Measurements from ENCODE around the gene CNIH2.
A peak's percentile ranks its signal among the peaks of the same experiment; 100 is the strongest.
"Not testable (repeated sequence)": the region's sequence is repeated elsewhere in the genome, so short reads cannot be mapped to it uniquely, and the experiment has no call there.

The CNIH2 gene

GRCh38 chr11:66259956-66260355, 18.0 kb upstream of the CNIH2 start:
- DNase-seq: no peak

- no peak for DNase-seq
These were observed 16.4 kb upstream of the CNIH2 start for GRCh38 chr11:66261578-66261977.

DNA sequence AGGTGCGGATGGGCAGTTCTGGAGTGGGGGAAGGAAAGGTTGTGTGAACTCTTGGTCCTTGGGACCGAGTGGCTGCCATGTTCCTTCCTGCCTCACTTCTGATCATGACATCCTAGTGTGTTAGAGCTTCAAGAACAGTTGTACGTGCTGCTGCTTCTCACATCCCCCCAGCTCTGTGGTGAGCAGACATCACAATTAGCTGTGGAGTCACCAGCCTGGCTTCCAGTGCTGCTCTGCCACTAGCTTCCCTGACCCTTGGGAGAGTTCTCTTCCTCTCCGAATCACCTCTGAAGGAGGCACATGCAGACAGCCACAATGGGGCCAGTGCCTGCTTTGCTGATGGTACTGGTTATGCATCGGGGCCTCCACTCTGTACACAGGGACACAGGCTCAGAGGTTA, 15.8 kb upstream of the CNIH2 start:
- DNase-seq: no peak

GRCh38 chr11:66262696-66263095, 15.3 kb upstream of the CNIH2 start:
- DNase-seq: no peak

GRCh38 chr11:66263231-66263630, 14.7 kb upstream of the CNIH2 start:
- DNase-seq: no peak

GRCh38 chr11:66263785-66264184, 14.2 kb upstream of the CNIH2 start:
- no peak for DNase-seq

- DNase-seq: no peak
These were observed 13.6 kb upstream of the CNIH2 start for GRCh38 chr11:66264383-66264782.

- no peak for DNase-seq
These were observed 13.1 kb upstream of the CNIH2 start for GRCh38 chr11:66264914-66265313.

DNA sequence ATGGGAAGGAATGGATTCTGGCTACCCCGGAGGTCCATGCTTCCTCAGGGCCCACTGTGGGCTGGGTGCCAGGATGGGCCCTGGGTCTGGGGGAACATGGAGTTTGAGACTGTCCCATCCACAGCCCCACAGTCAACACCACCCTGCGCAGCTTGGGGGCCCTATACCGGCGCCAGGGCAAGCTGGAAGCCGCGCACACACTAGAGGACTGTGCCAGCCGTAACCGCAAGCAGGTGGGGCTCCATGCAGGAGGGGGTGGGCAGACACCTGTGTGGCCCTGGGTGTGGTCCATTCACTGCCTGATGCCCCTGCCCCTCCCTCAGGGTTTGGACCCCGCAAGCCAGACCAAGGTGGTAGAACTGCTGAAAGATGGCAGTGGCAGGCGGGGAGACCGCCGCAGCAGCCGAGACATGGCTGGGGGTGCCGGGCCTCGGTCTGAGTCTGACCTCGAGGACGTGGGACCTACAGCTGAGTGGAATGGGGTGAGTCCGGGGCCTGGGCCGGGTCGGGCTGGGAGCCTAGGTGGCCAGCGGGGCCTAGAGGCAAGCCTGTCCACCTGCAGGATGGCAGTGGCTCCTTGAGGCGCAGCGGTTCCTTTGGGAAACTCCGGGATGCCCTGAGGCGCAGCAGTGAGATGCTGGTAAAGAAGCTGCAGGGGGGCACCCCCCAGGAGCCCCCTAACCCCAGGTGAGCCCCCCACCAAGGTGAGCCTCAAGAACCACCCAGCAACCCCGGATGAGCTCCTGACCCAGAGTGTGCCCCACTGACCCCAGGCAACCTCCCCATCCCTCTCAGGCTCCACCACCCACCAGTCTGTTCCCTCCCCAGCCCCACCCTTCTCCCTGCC, 12.2 kb upstream of the CNIH2 start:
- no peak for DNase-seq

GRCh38 chr11:66266378-66267038, 11.5 kb upstream of the CNIH2 start:
- no peak for DNase-seq

- DNase-seq: no peak
These were observed 11.0 kb upstream of the CNIH2 start for GRCh38 chr11:66267039-66267378.

DNA sequence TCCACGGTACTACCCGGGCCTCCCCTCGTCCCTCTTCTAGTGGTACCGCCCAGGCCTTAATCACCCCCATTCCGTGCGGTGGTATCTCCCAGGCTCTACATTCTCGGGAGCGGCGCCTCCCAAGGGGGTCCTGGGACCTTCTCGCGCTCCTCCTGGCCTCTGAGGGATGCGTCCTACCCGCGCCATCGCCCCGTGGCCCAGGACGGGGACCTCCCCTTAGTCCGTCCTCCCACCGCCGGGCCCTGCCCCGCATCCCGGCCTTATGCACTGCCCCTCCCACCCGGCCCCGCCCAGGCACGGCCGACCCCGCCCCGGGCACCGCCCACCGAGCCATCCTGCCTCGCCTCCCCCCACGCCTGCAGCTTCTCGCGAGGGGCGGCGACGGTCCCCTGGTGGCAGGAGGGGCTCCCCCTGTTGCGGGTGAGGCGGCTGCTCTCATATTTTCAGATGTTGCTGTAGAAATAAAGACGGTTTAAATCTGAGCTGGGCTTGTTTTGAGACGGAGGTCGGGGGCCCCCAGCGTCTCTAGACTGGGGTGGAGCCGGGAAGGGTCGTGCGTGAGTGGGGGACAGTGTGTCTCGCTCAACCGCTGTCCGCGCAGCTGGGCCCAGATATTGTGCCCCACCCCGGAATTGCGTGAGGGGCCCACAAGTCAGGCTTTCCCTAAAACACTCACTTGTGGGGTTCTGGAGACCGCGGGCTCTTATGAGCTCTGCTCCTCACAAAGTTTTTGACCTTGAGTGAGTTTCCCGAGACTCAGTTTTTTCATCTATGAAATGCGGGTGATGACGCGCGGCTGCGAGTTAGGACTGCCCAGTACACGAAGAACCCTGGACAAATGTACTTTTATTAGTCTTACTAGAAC, 10.4 kb upstream of the CNIH2 start:
- DNase-seq: no peak

- peak; percentile 92 for DNase-seq
These were observed 9.6 kb upstream of the CNIH2 start, which contains the start of gene RAB1B for GRCh38 chr11:66268244-66268951. Gene RAB1B, plus strand, starts transcription at chr11:66268639. Its CDS starts 41 bp downstream, at chr11:66268680.

- no peak for DNase-seq
These were observed 8.7 kb upstream of the CNIH2 start for GRCh38 chr11:66268952-66269905.

GRCh38 chr11:66271816-66272215, 6.2 kb upstream of the CNIH2 start:
- DNase-seq: no peak

GRCh38 chr11:66272596-66272995, 5.4 kb upstream of the CNIH2 start:
- no peak for DNase-seq

DNA sequence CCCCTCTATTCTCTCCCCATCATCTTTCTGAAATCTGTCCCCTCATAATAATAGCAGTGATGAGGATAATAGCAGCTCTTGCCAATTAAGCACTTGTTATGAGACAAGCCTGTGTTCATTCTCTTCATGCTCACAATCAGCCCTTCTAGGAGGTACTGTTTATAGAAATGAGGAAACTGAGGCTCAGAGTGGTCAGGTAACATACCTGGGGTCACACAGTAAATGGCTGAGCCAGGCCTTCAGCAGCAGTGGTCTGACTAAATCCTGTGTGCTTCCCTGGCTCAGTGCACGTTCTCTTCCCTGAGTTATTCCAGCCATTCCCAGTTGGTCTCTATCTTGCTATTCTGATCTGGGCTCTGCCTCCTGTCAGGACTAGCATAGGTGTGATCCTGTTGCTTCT, 3.8 kb upstream of the CNIH2 start:
- DNase-seq: no peak

- DNase-seq: no peak
These were observed 2.6 kb upstream of the CNIH2 start for GRCh38 chr11:66275396-66275795.

GRCh38 chr11:66275984-66276612, 1.9 kb upstream of the CNIH2 start:
- DNase-seq: no peak

GRCh38 chr11:66276619-66277018, 1.4 kb upstream of the CNIH2 start:
- DNase-seq: not testable (repeated sequence)

DNA sequence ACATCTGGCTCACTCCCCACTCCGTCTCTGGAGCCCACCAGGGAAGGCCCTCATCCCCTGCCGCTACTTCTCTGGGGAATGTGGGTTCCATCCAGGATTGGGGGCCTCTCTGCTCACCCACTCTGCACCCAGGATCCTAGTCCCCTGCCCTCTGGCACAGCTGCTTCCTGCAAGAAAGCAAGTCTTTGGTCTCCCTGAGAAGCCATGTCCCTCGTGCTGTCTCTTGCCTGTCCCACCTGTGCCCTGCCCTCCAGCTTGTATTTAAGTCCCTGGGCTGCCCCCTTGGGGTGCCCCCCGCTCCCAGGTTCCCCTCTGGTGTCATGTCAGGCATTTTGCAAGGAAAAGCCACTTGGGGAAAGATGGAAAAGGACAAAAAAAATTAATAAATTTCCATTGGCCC, 911 bp upstream of the CNIH2 start:
- DNase-seq: not testable (repeated sequence)

All from NCI-H187 treated with DMSO at 0.1 percent for 48 hours (cell line).